Adipose tissue (tissue), 3 donors: ENCODE measurements around the gene STAT1. TPM values are rescaled to one million over a fixed set of nuclear protein-coding genes. Genes with fewer than 3 reads are reported as not detected.

Experiments
- H3K27ac ChIP-seq: one replicate; pipeline ENCODE4 v1.5.1; 2013; ENCODE audit warnings: low read depth, low read length
- WGBS, 3 donors: extraction: QIAGEN DNeasy Blood & Tissue Kit; methylation state at CpG; one replicate each; pipeline ENCODE4 v1.1.7; 2013; 5-methylcytosine and 5-hydroxymethylcytosine counted together
- polyA plus RNA-seq, 3 donors: library from polyadenylated mRNA; stranded (reverse); fragments of 200-250 nt; gene quantifications; one replicate each; pipeline ENCODE4 v1.2.3, GENCODE V29; 2013
- donor health status: healthy with polysubstance abuse.
- donor health status: Bipolar disorder and iron deficiency.
- donor health status: healthy.

STAT1 gene
- polyA plus RNA-seq, 3 donors: 19.9 to 43.8 (median 34.0) TPM

DNA sequence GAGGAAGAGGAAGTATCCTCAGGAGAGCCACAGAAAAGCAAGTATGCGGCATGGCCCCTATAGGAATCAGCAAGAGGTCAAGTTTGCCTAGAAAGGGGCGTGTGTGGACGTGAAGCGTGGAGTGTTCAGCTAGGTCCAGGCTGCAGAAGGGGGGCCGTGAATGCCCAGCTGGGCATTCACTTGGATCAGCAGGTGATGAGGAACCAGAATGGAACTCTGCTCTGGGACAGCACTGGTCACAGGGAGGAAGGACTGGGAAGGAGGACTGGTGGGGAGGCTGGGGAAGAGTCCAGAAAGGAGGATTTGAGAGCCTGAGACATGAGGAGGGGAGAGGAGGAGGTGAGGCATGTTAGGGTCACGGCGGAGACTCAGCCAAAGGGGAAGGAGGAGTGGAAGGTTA, 19.8 kb downstream of the STAT1 start:
- WGBS, 3 donors: 96 to 97% (median 96%) methylated on average over 7 of the region's 7 CpGs
- H3K27ac ChIP-seq: no peak overlapping the region

- 94 to 95% (median 95%) methylated on average over 6 of the region's 6 CpGs for WGBS, 3 donors
These were observed 20.7 kb downstream of the STAT1 start for GRCh38 chr2:190993292-190993643.

GRCh38 chr2:190990132-190990531, 23.8 kb downstream of the STAT1 start:
- H3K27ac ChIP-seq: no peak overlapping the region
- 85 to 88% (median 87%) methylated on average over 6 of the region's 6 CpGs for WGBS, 3 donors

More at GRCh38 chr2:190993292-190993643, 20.7 kb downstream of the STAT1 start:
- no peak overlapping the region for H3K27ac ChIP-seq

DNA sequence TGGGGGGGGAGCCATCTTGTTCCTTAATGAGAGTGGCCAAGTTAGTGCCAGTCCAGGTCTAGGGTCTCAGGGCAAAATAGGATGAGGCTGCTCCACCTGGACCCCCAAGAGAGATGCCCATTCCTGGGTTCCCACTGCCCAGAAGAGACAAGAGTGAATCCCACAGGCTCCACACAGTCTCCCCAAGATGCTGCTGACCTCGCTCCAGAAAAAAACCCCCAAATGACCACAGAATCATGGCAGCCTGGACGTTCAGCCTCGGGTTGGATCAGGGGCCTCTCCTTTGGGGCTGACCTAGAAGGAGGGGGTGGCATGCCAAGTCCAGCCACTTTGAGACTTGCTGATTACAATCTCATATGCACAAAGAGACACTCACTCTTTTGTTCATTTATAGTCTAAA, 25.1 kb downstream of the STAT1 start:
- 95 to 99% (median 96%) methylated on average over 3 of the region's 3 CpGs for WGBS, 3 donors
- H3K27ac ChIP-seq: no peak overlapping the region

DNA sequence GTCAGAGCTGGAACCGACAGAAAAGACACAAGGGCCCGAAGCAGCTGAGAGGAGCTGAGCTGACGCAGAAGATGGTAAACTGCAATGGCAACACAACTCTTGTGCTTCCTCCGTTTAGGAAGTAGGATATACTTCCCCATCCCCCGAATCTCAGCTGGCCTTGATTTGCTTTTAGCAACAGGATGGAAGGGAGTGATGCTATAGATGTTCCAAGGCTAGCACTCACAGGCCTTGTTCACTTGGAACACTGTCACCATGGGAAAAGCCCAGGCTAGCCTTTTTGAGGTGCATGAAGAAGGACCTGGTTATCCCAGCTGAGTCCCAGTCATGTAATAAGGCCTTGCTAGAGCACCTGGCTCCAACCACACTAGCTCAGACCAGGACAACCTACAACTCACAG, 26.0 kb downstream of the STAT1 start:
- H3K27ac ChIP-seq: no peak overlapping the region
- 89 to 95% (median 90%) methylated on average over 5 of the region's 5 CpGs for WGBS, 3 donors

- H3K27ac ChIP-seq: no peak overlapping the region
- 91 to 99% (median 96%) methylated on average over 1 of the region's 1 CpG for WGBS, 3 donors
These were observed 26.9 kb downstream of the STAT1 start for GRCh38 chr2:190987116-190987515.

DNA sequence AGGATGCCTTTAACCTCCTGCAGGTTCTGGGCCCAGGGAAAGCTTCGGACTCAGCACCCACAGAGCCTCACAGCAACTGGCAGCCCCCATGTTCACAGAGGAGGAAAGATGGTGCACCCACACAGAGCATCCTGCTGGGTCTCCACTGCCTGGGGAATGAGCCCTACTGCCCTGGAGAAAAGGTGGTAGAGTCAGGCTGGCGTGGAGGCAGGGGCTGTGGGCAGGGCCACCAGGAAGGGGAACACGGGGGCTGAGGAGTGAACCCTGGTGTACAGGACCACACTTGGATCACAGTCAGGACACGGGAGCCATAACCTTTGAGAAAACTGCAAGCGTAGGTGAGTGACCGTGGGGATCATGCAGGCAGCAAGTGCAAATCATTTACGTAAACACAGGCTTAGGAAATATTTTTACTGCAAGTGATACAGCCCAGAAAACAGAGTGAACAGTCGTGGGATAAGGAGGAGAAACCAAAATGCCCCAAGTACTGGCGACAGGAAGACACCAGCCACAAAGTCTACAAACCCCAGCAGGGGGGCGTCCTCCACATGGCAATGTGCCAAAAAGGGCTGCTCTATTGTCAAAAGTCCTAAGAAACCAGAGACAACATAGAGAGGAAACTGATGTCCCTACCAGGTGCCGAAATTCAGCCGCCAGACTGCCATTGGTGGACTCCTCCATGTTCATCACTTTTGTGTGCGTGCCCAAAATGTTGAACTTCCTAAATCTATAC, 27.6 kb downstream of the STAT1 start:
- no peak overlapping the region for H3K27ac ChIP-seq
- WGBS, 3 donors: 71 to 90% (median 81%) methylated on average over 13 of the region's 13 CpGs

DNA sequence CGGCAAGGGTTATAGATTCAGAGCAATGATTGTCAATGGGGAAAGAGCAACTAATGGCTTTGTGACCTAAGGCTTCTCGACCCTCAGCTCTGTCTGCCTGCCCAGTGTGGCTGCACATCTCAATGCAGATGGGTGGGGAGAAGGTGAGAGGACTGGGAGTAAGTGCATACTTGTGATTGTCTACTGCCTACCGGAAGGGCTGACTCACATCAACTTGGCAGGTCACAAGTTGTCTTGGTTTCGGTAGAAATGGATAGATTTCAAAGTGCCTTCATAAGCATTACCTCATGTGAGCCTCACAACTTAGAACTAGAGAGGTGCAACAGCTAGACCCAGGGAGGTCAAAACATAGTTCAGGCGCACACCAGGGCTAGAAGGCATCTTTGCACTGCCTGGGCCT, 29.4 kb downstream of the STAT1 start:
- H3K27ac ChIP-seq: no peak overlapping the region
- 85 to 93% (median 87%) methylated on average over 5 of the region's 5 CpGs for WGBS, 3 donors

DNA sequence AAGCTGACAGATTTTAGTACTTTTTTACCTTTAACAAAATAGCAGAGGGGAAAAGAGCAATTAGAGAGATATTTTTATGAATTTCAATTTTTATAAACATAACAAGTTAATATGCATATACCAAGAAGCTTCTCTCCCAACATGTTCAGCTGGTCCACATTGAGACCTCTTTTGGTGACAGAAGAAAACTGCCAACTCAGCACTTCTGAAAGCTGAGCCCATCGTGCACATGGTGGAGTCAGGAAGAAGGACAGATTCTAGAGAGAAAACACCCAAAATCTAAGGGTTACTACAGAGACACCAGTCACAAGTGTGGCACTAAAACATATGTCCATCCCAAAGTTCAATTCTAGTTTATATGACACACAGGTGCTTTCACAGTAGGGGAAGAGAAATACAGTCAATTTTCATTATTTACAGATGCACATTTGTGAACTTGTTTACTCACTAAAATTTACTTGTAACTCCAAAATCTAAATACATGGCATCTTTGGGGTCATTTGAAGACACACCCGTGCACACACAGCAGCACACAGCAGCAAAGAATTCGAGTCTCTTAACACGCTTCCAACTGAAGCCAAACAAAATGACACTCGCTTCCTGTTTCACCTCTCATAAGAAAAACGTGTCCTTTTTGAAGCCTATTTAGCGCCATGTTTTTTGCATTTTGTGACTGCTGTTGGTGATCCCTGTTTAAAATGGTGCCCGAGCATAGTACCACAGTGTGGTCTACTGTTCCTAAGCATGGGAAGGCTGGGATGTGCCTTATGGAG, 31.5 kb downstream of the STAT1 start:
- WGBS, 3 donors: 85 to 90% (median 86%) methylated on average over 8 of the region's 8 CpGs
- H3K27ac ChIP-seq: no peak overlapping the region

DNA sequence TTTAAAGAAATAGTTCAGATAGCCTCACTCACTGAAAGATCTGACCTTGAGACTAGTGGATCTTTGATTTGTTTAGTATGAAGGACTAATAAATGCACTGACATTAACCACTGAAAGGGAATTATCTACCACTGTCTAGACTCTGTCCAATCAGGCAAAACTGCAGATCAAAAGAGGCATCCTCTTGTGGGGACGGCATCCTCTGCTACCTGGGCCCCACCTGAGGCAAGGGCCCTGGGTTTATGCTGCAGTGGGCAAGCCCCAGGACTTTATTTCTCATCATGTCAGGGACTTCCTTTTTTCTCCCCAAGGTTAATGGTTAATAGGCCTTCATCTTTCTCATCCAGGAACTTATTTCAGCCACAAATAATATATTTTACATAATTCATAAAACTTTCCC, 32.2 kb downstream of the STAT1 start:
- 90 to 98% (median 96%) methylated on average over 1 of the region's 1 CpG for WGBS, 3 donors
- no peak overlapping the region for H3K27ac ChIP-seq

GRCh38 chr2:190981333-190981732, 32.6 kb downstream of the STAT1 start:
- no peak overlapping the region for H3K27ac ChIP-seq
- 86 to 93% (median 90%) methylated on average over 6 of the region's 6 CpGs for WGBS, 3 donors

DNA sequence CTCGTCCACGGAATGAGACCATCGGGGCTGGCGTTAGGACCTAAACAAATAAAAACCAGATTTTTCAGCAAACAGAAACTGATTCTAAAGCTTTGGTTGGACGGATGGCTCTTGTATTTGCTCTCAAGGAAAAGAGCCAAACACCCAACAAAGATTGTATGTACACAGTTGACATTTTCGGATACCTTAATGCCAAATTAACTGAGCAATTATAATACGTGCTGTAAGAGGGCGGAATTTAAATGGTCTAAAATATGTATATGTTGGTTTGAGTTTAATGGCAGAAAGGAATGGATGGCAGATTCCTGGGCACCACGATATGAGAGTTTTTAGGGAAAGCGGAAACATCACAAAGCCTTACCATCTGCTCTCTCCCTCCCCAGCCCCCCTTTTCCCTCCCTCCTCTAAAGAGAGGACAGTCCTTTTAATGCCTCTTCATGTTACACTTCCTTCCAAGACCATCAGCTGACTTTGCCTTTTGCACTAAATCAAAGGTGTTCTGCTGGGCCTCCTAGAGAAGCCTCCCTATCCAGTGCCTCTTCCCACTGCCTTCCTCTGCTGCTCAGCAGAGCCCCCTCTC, 33.3 kb downstream of the STAT1 start:
- H3K27ac ChIP-seq: no peak overlapping the region
- 62 to 80% (median 79%) methylated on average over 10 of the region's 10 CpGs for WGBS, 3 donors

- WGBS, 3 donors: 42 to 44% (median 43%) methylated on average over 14 of the region's 14 CpGs
- H3K27ac ChIP-seq: no peak overlapping the region
These were observed 33.9 kb downstream of the STAT1 start for GRCh38 chr2:190979906-190980629.

DNA sequence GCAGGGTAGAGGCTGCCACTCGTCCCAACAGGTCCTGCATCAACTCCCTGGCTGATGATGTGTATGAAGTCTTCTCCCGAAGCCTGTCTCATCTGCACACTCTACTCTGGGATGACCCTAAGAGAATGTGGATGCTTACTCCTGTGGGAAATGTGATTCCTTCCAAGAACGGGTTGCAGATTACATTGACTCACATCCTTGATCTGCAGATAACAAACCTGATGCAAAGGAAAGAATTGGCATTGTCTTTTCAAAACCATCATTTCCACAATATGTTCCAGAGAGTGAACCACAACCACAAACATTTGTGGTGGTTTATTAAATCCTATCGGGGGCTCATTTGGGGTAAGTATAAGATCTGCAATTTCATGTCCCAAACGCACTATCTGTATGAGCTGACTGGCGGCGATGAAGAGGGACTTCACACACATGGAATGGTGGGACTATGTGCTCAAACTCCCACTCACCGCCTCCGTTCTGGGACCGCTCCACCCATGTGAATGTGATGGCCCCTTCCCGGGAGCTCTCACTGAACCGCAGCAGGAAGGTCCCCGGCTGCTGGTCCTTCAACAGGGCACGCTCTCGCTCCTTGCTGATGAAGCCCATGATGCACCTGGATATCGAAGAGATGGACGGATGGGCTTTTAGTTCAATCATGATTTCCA, 35.5 kb downstream of the STAT1 start:
- 91 to 94% (median 91%) methylated on average over 17 of the region's 17 CpGs for WGBS, 3 donors
- H3K27ac ChIP-seq: no peak overlapping the region

DNA sequence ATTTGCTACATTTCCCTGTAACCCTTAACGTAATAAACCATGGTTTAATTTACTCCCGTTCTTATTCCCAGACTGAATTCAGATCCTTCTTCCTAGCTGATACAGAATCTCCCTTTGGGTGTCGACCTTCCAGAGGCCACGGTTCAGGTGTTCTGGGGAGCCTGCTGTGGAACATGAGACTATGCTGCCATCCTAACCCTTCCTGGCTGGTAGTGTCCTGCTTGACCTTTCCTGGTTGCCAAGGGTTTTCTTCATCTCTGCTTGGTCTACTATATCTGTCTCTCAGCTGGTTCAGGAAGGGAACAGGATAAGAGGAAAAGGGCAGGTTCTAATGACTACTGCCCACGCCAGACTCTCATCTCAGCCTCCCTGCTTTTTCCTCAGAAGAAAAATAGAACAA, 36.5 kb downstream of the STAT1 start:
- WGBS, 3 donors: 89 to 94% (median 93%) methylated on average over 5 of the region's 5 CpGs

GRCh38 chr2:190976521-190976920, 37.5 kb downstream of the STAT1 start:
- H3K27ac ChIP-seq: no peak overlapping the region
- WGBS, 3 donors: 95 to 97% (median 97%) methylated on average over 2 of the region's 2 CpGs

More for the DNA sequence above, 36.5 kb downstream of the STAT1 start:
- H3K27ac ChIP-seq: no peak overlapping the region

GRCh38 chr2:190974629-190975361, 39.2 kb downstream of the STAT1 start:
- WGBS, 3 donors: 82 to 86% (median 83%) methylated on average over 12 of the region's 12 CpGs
- H3K27ac ChIP-seq: no peak overlapping the region
